ENCODE results near the gene OBSL1.

Gene OBSL1

GRCh38 chr2:219511547-219512325 lies 59.6 kb downstream of the OBSL1 start:
- no peak for DNase-seq

GRCh38 chr2:219510512-219511135 lies 60.7 kb downstream of the OBSL1 start:
- no peak for DNase-seq

GRCh38 chr2:219509780-219510511 lies 61.4 kb downstream of the OBSL1 start:
- DNase-seq: no peak

- no peak for DNase-seq
Measured at GRCh38 chr2:219508971-219509779, 62.2 kb downstream of the OBSL1 start.

- DNase-seq: no peak
Measured at GRCh38 chr2:219508444-219508734, 63.0 kb downstream of the OBSL1 start.

DNA sequence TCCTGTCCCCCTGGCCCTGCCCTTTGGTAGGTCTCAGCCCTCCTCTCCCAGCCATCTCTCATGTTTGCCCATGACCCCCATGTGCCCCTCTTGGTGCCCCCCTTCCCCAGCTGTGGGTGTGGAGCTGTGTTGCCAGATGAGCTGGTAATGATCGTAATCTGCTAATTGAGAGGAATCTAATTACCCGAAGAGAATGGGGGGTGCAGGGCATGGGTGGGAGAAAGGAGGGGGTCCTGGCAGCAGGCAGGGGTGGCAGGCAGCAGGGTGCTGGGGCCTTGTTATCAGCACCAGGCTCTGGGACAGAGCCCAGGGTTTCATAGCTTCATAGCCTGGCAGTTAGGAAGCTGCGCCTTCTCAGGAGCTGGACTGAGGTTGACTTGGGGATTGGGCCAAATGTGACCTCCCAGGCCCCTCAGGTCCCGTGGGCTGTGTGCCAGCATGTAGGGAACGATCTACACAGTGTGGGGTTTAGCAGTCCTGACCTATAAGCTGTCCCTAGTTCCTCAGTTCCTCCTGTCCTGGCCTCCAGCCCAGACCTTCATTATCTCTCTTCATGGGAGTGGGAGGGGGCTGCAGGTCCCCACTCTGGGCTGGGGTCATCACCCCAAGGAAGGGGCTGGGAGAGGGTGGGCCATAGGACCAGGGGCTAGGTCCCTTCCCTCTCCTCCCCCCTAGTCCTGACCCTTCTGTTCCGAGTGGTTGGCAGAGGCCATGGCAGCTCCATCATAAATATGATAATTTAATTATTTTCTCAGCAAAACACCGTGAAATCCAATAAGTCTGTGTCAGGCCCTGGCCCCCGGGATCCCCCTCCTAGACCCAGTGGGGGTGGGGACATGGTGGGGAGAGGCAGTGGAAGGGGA lies 63.5 kb downstream of the OBSL1 start:
- no peak for DNase-seq

GRCh38 chr2:219506802-219507526 lies 64.4 kb downstream of the OBSL1 start:
- DNase-seq: no peak

DNA sequence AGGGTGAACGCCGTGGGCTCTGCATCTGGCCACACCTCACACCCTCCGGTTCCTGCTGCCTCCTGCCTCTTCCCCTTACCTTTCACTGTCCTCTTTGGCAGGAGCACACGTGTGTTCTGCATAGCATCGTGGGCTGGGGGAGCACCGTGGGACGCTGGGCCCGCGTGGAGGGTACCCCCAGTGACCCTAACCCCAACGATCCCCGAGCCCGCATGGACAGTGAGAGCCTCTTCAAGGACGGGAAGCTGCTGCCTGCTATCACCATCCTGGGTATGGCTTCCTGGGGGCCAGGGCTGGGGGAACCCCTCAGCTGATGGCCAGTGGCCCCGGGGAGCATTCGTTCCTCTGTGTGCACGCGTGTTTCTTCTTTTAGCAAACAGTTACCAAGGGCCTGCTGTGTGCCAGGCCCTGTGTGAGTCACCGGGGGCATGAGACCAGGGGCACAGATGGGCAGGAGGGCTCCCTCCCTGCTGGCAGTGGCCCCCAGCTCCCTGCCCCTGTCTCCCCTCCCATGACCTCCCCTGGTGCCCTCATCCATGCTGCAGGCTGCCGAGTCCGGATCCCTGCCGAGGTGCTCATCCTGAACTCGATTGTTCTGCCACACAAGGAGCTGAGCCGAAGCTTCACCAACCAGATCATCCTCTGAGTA lies 65.1 kb downstream of the OBSL1 start:
- DNase-seq: no peak

DNA sequence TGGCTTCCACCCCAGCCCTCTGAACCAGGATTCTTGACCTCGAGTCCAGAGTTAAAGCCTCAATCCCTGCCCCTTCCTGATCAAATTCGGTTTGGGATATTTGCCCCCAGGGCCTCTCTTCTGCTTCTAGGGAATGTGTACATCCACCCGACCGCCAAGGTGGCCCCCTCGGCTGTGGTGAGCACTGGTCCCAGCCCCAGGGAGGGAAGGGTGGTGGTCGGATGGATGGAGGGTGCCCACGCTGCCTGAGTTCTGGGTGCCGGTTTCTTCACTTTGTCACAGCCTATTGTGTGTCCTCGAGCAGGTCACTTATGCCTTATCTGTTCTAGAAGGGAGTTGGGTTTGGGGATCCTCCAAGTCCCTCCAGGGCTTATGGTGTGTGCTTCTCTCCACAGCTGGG lies 65.8 kb downstream of the OBSL1 start:
- DNase-seq: no peak

- DNase-seq: no peak
Measured at GRCh38 chr2:219502618-219503017, 68.7 kb downstream of the OBSL1 start.

DNA sequence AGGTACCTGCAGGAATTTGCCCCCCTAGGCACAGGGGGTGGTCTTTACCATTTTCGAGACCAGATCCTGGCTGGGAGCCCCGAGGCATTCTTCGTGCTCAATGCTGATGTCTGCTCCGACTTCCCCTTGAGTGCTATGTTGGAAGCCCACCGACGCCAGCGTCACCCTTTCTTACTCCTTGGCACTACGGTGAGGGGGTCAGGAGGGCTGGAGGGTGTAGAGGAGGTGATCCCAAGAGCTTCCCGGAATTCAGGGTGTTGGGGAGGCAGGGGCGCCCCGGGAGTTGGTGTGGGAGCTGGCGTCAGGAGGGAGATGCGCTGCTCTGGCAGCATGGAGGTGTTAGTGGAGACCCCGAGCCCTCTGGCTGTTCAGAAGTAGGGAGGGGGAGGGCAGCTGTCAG lies 69.5 kb downstream of the OBSL1 start:
- DNase-seq: no peak

All from NK-92 treated with Interleukin-12 subunit alpha and Interleukin-12 subunit beta, amount 100 ng/mL, for 24 hours (cell line).